Measurements from ENCODE around the gene SPG7.
A peak's percentile ranks its signal among the peaks of the same experiment; 100 is the strongest.

The SPG7 gene

DNA sequence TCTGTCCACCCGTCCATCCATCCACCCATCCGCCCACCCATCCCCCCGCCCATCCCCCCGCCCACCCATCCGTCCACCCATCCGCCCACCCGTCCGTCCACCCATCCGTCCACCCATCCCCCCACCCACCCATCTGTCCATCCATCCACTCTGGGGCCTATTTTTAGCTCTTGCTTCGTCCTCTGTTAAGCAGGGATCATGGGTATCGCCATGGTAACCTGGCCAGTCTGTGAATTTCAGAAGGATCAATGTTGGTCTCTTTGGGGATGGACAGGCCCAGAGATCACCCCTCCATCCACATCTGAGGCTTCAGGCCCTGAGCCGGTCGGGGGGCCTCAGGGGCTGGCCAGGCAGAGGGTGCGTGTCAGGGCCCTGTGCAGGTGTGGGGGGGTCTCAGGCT, 90.0 kb downstream of the SPG7 start:
- no peaks in the 10 kb centered on the region for H3K36me3 ChIP-seq (ENCODE audit: insufficient read depth, low read length)
- H3K79me2 ChIP-seq (ENCODE audit: insufficient read depth, low read length) = no peaks in the 10 kb centered on the region
- TF ChIP-seq EZH2phosphoT487 (IDR thresholded peaks at IDR 0.05; ENCODE audit: borderline replicate concordance) = no peak
- TF ChIP-seq, protein P1, sequence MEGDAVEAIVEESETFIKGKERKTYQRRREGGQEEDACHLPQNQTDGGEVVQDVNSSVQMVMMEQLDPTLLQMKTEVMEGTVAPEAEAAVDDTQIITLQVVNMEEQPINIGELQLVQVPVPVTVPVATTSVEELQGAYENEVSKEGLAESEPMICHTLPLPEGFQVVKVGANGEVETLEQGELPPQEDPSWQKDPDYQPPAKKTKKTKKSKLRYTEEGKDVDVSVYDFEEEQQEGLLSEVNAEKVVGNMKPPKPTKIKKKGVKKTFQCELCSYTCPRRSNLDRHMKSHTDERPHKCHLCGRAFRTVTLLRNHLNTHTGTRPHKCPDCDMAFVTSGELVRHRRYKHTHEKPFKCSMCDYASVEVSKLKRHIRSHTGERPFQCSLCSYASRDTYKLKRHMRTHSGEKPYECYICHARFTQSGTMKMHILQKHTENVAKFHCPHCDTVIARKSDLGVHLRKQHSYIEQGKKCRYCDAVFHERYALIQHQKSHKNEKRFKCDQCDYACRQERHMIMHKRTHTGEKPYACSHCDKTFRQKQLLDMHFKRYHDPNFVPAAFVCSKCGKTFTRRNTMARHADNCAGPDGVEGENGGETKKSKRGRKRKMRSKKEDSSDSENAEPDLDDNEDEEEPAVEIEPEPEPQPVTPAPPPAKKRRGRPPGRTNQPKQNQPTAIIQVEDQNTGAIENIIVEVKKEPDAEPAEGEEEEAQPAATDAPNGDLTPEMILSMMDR (conservative IDR thresholded peaks at IDR 0.05; ENCODE audit: low read length) = no peak
- H3F3A ChIP-seq (ENCODE audit: low read depth) = no peaks in the 10 kb centered on the region
- no peaks in the 10 kb centered on the region for H3K27me3 ChIP-seq (ENCODE audit: insufficient read depth, low read length, poor library complexity, severe bottlenecking)
- peaks cover 13% of the 10 kb centered on the region for H3K4me1 ChIP-seq (ENCODE audit: insufficient read depth, low read length, poor library complexity, severe bottlenecking)
- no peak overlapping the region for H3K4me2 ChIP-seq (ENCODE audit: low read depth, low read length, poor library complexity, severe bottlenecking)
- no peaks in the 10 kb centered on the region for H3K9me2 ChIP-seq (replicated peaks; ENCODE audit: low read depth, low read length)
- no peak overlapping the region for H3K9ac ChIP-seq (ENCODE audit: low read depth, low read length, poor library complexity, severe bottlenecking)
- H2AFZ ChIP-seq (ENCODE audit: low read length) = no peak overlapping the region
- H3K9me3 ChIP-seq (ENCODE audit: insufficient read depth, low read depth, low read length) = no peaks in the 10 kb centered on the region
- H3K4me3 ChIP-seq (ENCODE audit: low read length, poor library complexity, severe bottlenecking) = no peak overlapping the region
- H4K20me1 ChIP-seq (ENCODE audit: insufficient read depth, low read length, poor library complexity, severe bottlenecking) = no peaks in the 10 kb centered on the region

DNA sequence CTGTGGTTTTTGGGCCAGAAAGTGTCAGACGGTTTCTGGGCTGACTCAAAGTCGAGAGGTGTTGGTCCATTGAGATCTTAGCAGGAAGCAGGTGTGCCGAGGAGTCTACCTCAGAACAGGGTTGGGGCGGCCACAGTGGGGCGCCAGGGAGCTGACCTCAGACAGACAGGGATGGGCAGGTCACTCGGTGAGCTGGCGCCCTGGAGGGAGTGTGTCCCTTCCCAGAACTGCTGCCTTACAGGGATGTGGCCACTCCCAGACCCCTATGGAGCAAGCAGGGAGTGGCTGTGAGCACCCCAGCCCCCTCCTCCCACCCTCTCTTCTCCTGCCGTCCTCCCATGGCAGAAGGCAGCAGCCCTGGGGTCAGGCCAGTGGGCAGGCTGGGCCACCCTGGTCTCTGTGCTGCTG, 91.3 kb downstream of the SPG7 start:
- Histone ChIP-seq H3K36me3 (ENCODE audit: insufficient read depth, low read length) (no peaks in the 10 kb centered on the region), H3K4me2 (ENCODE audit: low read depth, low read length, poor library complexity, severe bottlenecking) (no peak overlapping the region), H3K9me3 (ENCODE audit: insufficient read depth, low read depth, low read length) (no peaks in the 10 kb centered on the region), H3K9ac (ENCODE audit: low read depth, low read length, poor library complexity, severe bottlenecking) (no peak overlapping the region), H2AFZ (ENCODE audit: low read length) (no peak overlapping the region), H3F3A (ENCODE audit: low read depth) (no peaks in the 10 kb centered on the region), H3K79me2 (ENCODE audit: insufficient read depth, low read length) (no peaks in the 10 kb centered on the region), H3K9me2 (replicated peaks; ENCODE audit: low read depth, low read length) (no peaks in the 10 kb centered on the region), H3K4me3 (ENCODE audit: low read length, poor library complexity, severe bottlenecking) (no peak overlapping the region), H3K27me3 (ENCODE audit: insufficient read depth, low read length, poor library complexity, severe bottlenecking) (no peaks in the 10 kb centered on the region), H3K4me1 (ENCODE audit: insufficient read depth, low read length, poor library complexity, severe bottlenecking) (peaks cover 9% of the 10 kb centered on the region), H4K20me1 (ENCODE audit: insufficient read depth, low read length, poor library complexity, severe bottlenecking) (no peaks in the 10 kb centered on the region)
- TF ChIP-seq, protein P1 (conservative IDR thresholded peaks at IDR 0.05; ENCODE audit: low read length) = peak; percentile 52
- TF ChIP-seq EZH2phosphoT487 (IDR thresholded peaks at IDR 0.05; ENCODE audit: borderline replicate concordance) = no peak

DNA sequence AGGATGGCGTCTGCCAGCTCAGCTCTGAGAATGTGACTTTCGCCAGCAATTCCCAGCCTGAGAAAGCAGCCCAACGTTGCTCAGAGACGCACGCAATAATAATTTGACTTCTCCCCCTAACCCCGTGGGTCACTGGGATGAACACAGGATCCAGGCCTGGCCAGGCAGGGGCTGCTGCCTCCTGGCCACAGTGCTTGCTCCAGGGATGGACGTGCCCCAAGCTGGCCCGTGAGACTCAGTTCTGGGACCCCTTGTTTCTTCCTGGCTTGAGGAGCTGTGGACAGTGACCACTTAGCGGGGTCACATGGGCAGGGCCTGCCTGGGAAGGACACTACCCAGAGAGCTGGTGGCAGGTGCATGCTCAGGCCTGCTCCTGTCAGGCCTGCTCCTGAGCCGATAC, 91.7 kb downstream of the SPG7 start:
- H3K4me2 ChIP-seq (ENCODE audit: low read depth, low read length, poor library complexity, severe bottlenecking) = no peak overlapping the region

More for the DNA sequence above, 91.7 kb downstream of the SPG7 start:
- no peaks in the 10 kb centered on the region for H4K20me1 ChIP-seq (ENCODE audit: insufficient read depth, low read length, poor library complexity, severe bottlenecking)
- no peaks in the 10 kb centered on the region for H3K9me3 ChIP-seq (ENCODE audit: insufficient read depth, low read depth, low read length)
- no peaks in the 10 kb centered on the region for H3K79me2 ChIP-seq (ENCODE audit: insufficient read depth, low read length)
- peaks cover 9% of the 10 kb centered on the region for H3K4me1 ChIP-seq (ENCODE audit: insufficient read depth, low read length, poor library complexity, severe bottlenecking)
- no peak overlapping the region for H3K4me3 ChIP-seq (ENCODE audit: low read length, poor library complexity, severe bottlenecking)
- no peak overlapping the region for H3K9ac ChIP-seq (ENCODE audit: low read depth, low read length, poor library complexity, severe bottlenecking)
- no peaks in the 10 kb centered on the region for H3K36me3 ChIP-seq (ENCODE audit: insufficient read depth, low read length)
- no peak overlapping the region for H2AFZ ChIP-seq (ENCODE audit: low read length)
- no peaks in the 10 kb centered on the region for H3K27me3 ChIP-seq (ENCODE audit: insufficient read depth, low read length, poor library complexity, severe bottlenecking)
- no peaks in the 10 kb centered on the region for H3K9me2 ChIP-seq (replicated peaks; ENCODE audit: low read depth, low read length)
- H3F3A ChIP-seq (ENCODE audit: low read depth) = no peaks in the 10 kb centered on the region
- TF ChIP-seq, protein P1 (conservative IDR thresholded peaks at IDR 0.05; ENCODE audit: low read length) = no peak
